Measurements from ENCODE around the gene PRPF8. TPM values are rescaled to one million over a fixed set of nuclear protein-coding genes. Genes with fewer than 3 reads are reported as not detected.
A peak's percentile ranks its signal among the peaks of the same experiment; 100 is the strongest.

PRPF8 gene
- polyA plus RNA-seq, 3 donors = 303 to 353 (median 312) TPM

- DNase-seq (ENCODE audit: extremely low read depth in 1 of 11, low read depth in 9 of 11, low spot score in 4 of 11) = no peak
Observed at GRCh38 chr17:1617620-1618174, 67.0 kb downstream of the PRPF8 start.

GRCh38 chr17:1616101-1616500 lies 68.6 kb downstream of the PRPF8 start:
- DNase-seq (ENCODE audit: extremely low read depth in 1 of 11, low read depth in 9 of 11, low spot score in 4 of 11) = no peak

- no peak for DNase-seq (ENCODE audit: extremely low read depth in 1 of 11, low read depth in 9 of 11, low spot score in 4 of 11)
Observed at GRCh38 chr17:1612400-1612799, 72.3 kb downstream of the PRPF8 start.

GRCh38 chr17:1611715-1612114 lies 73.0 kb downstream of the PRPF8 start:
- no peak for DNase-seq (ENCODE audit: extremely low read depth in 1 of 11, low read depth in 9 of 11, low spot score in 4 of 11)

- no peak for DNase-seq (ENCODE audit: extremely low read depth in 1 of 11, low read depth in 9 of 11, low spot score in 4 of 11)
Observed at GRCh38 chr17:1608676-1609075, 76.0 kb downstream of the PRPF8 start.

- DNase-seq (ENCODE audit: extremely low read depth in 1 of 11, low read depth in 9 of 11, low spot score in 4 of 11) = no peak
Observed at GRCh38 chr17:1607971-1608320, 76.7 kb downstream of the PRPF8 start.

GRCh38 chr17:1606352-1606985 lies 78.2 kb downstream of the PRPF8 start:
- no peak for DNase-seq (ENCODE audit: extremely low read depth in 1 of 11, low read depth in 9 of 11, low spot score in 4 of 11)

GRCh38 chr17:1605681-1606351 lies 78.9 kb downstream of the PRPF8 start:
- DNase-seq (ENCODE audit: extremely low read depth in 1 of 11, low read depth in 9 of 11, low spot score in 4 of 11) = peak in 1 of 11 donors; percentile 51

GRCh38 chr17:1604831-1605528 lies 79.7 kb downstream of the PRPF8 start:
- DNase-seq (ENCODE audit: extremely low read depth in 1 of 11, low read depth in 9 of 11, low spot score in 4 of 11) = no peak

- DNase-seq (ENCODE audit: extremely low read depth in 1 of 11, low read depth in 9 of 11, low spot score in 4 of 11) = no peak
Observed at GRCh38 chr17:1601571-1601970, 83.1 kb downstream of the PRPF8 start.

Other genes starting within 250 kb of the PRPF8 start
- gene CRK, start 228.6 kb downstream of the PRPF8 start, polyA plus RNA-seq (ENCODE audit: insufficient read length in 3 of 3) = 10 to 100 TPM; 55.6 to 63.7 (median 60.4) TPM
- 10 to 100 TPM; 52.4 to 81.2 (median 68.2) TPM for gene MYO1C, start 192.2 kb downstream of the PRPF8 start, polyA plus RNA-seq (ENCODE audit: insufficient read length in 3 of 3)
- gene INPP5K, start 168.3 kb downstream of the PRPF8 start, polyA plus RNA-seq (ENCODE audit: insufficient read length in 3 of 3) = 10 to 100 TPM; 17.3 to 25.1 (median 19.1) TPM
- 10 to 100 TPM; 75.8 to 89.2 (median 82.7) TPM for gene PITPNA, start 122.1 kb downstream of the PRPF8 start, polyA plus RNA-seq (ENCODE audit: insufficient read length in 3 of 3)
- 10 to 100 TPM; 25.5 to 35.8 (median 28.1) TPM for gene SLC43A2, start 56.0 kb downstream of the PRPF8 start, polyA plus RNA-seq (ENCODE audit: insufficient read length in 3 of 3)
- gene SCARF1, start 39.1 kb downstream of the PRPF8 start, polyA plus RNA-seq (ENCODE audit: insufficient read length in 3 of 3) = 1 to 10 TPM; 5.0 to 8.4 (median 7.6) TPM
- gene RILP, start 35.0 kb downstream of the PRPF8 start, polyA plus RNA-seq (ENCODE audit: insufficient read length in 3 of 3) = 1 to 10 TPM; 3.0 to 5.1 (median 4.3) TPM
- gene TLCD2, start 25.5 kb upstream of the PRPF8 start, polyA plus RNA-seq (ENCODE audit: insufficient read length in 3 of 3) = 1 to 10 TPM; 5.5 to 6.5 (median 6.2) TPM
- gene WDR81, start 39.8 kb upstream of the PRPF8 start, polyA plus RNA-seq (ENCODE audit: insufficient read length in 3 of 3) = 10 to 100 TPM; 12.9 to 20.6 (median 19.1) TPM
- 100 to 1,000 TPM in 1 of 3 donors, 10 to 100 TPM in 2; 78.3 to 101 (median 98.9) TPM for gene SERPINF2, start 58.0 kb upstream of the PRPF8 start, polyA plus RNA-seq (ENCODE audit: insufficient read length in 3 of 3)
- gene SERPINF1, start 77.2 kb upstream of the PRPF8 start, polyA plus RNA-seq (ENCODE audit: insufficient read length in 3 of 3) = 100 to 1,000 TPM; 222 to 235 (median 232) TPM
- 10 to 100 TPM; 13.5 to 17.5 (median 15.9) TPM for gene SMYD4, start 145.0 kb upstream of the PRPF8 start, polyA plus RNA-seq (ENCODE audit: insufficient read length in 3 of 3)
- gene RPA1, start 145.1 kb upstream of the PRPF8 start, polyA plus RNA-seq (ENCODE audit: insufficient read length in 3 of 3) = 100 to 1,000 TPM; 101 to 135 (median 131) TPM

All from renal cortex interstitium (tissue), 11 donors.